Iris pigment epithelial cell (primary cell): ENCODE data around the gene YKT6.
"Not testable (repeated sequence)": the region's sequence is repeated elsewhere in the genome, so short reads cannot be mapped to it uniquely, and the experiment has no call there.

Experiments used
- DNase-seq: peaks from one replicate; pipeline ENCODE4 v3.0.0-alpha.2; 2011; ENCODE audit warnings: low read depth

YKT6 gene

GRCh38 chr7:44200699-44201461, at the start of gene YKT6:
Gene YKT6, plus strand, starts transcription at chr7:44200978. Its CDS starts 158 bp downstream, at chr7:44201136.
- peak; percentile 96 for DNase-seq

DNA sequence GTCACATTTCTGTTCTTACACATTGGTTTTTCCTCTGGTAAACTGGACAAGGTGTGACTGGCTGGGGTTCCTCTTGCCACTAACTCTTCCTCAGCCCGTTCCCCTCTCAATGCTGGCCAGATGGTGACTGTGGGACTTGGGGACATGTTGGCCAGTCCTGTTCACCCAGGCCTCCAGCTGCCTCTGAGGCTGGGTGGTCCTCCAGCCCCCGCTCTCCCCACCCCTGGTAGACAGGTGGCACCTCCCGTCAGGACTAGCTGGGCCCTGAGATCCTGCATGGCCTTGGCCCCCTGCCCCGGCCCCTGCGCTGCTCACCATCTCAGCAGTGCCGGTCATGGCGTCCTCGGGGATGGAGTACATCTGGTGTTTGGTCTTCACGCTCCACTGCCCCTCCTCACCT, 48.8 kb upstream of the YKT6 start:
- DNase-seq = no peak

DNA sequence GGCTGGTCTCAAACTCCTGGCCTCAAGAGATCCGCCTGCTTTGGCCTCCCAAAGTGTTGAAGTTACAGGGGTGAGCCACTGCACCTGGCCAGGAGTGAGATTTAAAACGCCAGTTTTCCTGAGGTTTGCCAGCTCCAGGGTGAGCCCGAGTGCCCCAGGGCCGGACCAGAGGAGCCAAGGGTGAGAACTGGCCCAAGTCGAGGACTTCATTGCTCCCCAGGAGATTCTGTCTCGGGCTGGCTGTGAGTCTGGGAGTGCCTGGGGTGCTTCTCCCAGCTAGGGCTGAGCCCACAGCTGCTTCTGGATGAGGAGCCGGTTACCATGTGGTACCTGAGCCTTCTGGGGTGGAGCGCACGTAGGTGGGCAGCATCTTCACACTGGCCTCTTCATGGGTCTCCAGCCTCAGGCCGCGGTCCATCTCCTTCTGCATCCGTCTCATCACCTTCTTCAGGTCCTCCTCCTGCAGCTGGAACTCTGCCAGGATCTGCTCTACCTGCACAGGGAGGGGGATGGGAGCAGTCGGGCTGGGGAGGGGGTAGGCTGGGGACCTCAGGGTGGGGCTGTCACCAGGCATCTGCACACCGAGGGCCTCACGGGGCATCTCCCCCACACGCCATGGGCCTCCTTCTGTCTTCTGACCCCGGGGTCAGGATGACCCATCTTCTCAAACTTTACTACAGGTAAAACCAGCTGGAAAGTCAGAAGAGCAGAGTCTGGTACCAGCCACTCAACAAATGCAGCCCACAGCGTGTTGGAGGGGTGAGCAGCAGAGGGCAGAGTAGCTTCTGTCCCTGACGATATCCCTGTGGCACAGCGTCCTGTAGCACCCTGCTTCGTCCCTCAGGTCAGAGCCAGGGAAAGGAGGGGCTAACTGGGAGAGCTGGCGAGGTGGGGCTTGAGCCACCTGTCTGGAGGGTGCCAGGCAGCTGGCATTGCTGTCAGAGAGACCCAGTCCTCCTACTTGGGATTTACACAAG, 47.5 kb upstream of the YKT6 start:
- no peak for DNase-seq

DNA sequence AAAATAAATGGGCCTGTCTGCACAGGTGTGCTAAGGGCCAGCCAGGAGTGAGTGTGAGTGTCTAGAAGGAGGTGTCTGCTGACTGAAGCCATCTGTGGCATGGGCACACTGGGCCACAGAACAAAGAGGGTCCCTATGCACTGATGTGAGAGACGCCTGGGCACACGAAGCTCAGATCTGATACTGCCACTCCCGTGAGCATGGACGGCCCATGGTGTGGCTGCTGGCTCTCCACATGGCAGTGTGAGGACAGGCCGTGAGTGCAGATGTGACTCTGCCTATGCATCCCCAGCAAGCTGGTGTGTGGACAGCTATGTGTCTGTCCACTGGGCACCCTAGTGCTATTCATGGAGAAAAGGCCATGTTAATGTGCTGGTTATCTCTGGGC, 46.8 kb upstream of the YKT6 start:
- DNase-seq = no peak

- DNase-seq = no peak
Measured at GRCh38 chr7:44154703-44155102, 46.1 kb upstream of the YKT6 start.

DNA sequence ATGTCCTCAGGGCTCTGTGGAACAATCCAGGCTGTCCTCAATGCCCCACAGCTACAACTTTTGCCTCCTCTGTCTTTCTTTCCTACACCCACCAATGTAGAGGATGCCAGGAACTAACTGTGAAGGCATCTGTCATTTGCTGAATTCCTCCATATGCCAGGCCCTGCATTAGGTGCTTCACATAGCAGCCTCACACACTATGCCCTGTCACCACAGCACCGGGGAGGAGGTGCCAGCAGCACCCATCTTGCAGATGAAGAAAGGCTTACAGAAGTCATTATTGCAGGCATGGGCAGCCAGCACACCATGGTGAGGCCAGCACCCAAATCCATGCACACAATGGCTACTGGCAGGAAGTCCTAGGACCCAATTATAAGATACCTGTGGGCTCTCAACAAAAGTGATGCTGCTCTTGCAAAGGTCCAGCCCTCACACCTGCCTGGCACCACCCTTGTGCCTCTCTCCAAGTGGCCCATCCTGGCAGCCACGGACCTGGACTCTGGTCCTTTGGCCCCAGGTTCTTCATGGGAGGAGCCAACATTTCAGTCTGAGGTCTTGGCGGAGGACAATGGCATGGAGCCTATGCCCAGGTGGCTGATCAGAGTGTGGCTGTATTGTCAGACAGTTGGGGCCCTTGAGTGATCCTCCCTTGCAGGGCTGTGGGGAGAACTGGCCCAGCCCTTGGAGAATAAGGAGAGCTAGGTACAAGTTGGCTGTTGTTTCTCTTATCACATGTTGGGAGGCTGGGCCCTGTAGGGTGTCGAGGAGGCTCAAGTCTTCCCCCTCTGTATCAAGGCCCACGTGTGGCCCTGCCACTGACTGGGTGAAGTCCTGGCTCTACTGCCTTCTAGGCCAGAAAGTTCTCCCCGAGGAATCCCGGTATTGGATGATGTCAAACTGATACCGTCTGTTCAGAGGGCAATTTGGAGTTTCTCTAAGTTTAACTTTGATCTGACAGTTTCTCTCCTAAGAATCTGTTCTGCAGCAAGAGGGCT, 45.3 kb upstream of the YKT6 start:
- DNase-seq = no peak

- no peak for DNase-seq
Measured at GRCh38 chr7:44156453-44157010, 44.2 kb upstream of the YKT6 start.

DNA sequence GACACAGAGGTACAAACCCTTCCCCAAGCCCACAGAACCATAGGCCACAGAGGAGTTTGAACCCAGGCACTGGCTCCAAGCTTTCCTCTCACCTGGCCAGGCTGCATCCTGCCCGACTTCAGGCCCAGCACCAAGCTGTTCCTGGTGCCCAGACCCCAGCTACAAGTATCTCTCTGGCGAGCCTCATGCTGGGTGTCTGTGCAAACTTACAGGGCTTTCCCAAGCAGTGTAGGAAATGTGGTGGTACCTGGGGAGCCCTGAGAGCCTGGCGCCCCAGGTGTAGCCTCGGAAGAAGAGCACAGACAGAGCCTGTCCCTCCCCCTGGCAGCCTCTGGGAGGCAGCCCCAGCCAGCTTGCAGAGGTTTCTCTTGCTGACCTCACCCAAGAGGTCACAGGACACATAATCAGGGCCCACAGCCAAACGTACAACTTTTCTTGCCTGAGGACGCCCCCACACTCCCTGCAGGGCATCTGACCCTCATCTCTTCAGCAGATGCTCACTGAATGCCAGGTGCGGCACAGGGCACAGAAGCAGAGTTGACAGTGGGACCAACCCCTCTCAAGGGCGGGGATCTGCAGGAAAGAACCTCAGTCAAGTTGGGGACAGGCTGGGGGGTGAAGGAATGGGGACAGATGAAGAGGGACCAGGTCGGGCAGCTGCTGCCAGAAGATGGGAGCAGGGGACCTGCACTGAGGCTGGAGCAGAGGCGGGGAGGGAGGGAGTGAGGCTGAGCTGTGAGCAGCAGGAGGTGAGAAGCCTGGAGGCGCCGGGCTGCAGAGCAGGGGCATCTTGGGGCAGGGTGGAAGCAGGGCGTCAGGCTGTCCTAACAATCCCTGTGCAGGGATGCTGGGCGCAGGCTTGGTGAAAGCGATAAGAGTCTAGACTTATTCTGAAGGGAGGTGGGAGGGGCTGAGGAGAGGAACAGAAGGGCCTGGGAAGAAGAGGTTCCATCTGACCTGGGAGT, 43.4 kb upstream of the YKT6 start:
- no peak for DNase-seq

DNA sequence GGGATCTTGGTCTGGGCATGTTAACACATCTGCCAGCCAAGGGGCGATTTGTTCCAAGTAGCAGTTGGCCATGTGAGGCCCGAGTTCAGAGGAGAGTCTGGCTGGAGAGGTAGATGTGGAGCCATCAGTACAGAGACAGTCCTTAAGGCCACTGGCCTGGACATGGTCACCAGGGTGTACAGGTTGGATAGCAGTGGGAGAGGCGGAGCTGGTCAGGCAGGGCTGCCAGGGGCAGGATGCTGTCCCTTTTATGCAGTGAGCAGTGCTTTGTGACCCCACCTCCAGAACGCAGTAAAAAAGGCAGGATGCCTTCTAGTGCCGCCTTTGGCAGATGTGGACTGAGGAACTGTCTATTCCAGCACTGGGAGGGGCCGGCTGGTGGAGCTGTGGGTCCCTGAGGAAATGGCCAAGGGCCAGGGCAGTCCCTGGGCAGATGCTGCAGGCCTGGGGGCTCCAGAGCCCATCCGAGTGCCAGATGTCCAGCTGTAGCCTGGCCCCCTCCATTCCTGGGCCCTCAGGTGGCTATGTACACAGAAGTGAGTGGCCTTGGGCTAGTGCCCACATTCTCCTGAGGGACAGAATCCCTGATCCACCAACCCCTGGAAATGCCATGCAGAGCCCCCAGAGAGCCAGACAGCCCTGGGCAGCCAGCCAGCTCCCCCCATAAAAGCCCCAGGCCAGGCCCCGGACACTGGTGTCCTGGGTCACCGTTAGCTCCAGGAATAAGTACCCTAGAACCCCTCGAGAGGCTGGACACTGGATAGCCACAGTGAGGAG, 42.5 kb upstream of the YKT6 start:
- no peak for DNase-seq

GRCh38 chr7:44158873-44159631, 41.7 kb upstream of the YKT6 start:
- DNase-seq = no peak

DNA sequence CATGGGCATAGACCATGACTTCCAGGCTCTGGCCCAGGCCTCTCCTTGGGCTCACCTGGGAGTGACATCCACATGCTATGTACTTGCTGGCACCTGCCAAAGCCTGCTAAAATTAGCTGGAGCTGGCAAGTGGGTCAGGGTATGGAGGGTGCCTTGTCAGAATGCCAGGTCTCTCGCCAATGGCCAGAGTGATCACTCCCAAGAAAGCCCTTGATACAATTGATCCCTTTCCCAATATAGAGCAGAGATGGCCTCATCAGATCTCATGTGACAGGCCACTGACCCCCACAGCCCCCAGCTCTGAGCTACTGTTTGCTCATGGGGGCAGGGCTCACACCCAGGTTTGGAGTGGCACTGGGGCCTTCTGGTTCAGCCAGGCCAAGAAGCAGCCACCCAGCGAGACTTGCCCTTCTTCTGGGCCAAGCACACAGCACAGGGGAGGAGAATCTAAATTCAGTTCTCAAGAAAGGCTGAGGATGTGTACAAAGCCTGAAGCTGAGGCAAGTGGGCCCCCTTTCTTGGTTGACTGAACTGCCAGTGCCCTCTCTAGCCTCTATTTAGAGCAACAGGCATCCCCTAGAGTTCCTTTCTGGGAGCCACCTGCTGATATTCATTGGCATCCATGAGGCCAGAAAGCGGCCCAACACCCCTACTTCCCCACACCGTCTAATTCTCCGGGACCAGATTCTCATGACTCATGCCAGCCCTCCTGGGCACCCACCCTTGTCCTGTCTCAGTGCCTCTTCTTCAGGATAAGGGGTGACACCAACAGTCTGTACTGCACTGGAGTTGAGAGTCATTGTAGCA, 40.8 kb upstream of the YKT6 start:
- no peak for DNase-seq

DNA sequence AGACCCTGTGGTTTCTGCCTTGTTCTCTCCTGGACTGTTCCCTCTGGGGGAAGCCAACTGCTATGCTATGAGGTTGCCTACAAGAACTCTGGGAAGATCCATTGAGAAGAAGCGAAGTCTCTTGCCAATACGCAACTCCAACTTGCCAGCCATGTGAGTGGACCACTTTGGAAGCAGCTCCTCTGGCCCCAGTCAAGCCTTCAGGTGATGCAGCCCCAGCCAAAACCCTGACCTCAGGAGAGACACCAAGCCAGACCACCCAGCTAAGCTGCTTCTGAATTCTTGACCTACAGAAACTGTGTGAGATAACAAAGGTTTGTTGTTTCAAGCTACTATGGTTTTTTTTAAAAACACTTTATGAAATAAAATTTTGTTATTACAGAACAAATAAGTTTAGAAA, 39.4 kb upstream of the YKT6 start:
- DNase-seq = no peak

- no peak for DNase-seq
Measured at GRCh38 chr7:44162179-44162578, 38.6 kb upstream of the YKT6 start.

GRCh38 chr7:44162785-44163395, 37.9 kb upstream of the YKT6 start:
- DNase-seq = no peak

- DNase-seq = peak; percentile 79
Measured at GRCh38 chr7:44163591-44163990, 37.2 kb upstream of the YKT6 start.

DNA sequence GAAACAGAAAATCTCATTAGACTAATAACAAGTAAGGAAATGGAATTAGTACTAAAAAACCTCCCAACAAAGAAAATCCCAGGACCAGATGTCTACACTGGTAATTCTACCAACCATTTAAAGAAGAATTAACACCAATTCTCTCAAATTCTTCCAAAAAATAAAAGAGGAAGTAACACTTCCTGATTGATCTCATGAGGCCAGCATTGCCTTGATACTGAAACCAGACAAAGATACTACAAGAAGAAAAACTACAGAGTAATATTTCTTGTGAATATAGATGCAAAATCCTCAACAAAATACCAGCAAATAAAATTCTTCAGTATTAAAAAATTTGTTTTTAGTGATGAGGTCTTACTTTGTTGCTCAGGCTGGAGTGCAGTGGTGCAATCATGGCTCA, 32.9 kb upstream of the YKT6 start:
- no peak for DNase-seq

DNA sequence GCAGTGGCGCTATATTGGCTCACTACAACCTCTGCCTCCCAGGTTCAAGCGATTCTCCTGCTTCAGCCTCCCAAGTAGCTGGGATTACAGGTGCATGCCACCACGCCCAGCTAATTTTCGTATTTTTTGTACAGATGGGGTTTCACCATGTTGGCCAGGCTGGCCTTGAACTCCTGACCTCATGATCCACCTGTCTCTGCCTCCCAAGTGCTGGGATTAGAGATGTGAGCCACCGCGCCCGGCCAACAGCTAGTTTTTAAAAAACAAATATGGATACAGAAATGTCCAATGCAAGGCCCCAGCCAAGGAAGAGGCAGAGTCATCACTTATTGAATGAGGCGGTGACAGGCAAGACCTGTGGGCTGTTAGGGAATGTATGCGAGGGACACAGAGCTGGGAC, 28.9 kb upstream of the YKT6 start:
- DNase-seq = not testable (repeated sequence)

DNA sequence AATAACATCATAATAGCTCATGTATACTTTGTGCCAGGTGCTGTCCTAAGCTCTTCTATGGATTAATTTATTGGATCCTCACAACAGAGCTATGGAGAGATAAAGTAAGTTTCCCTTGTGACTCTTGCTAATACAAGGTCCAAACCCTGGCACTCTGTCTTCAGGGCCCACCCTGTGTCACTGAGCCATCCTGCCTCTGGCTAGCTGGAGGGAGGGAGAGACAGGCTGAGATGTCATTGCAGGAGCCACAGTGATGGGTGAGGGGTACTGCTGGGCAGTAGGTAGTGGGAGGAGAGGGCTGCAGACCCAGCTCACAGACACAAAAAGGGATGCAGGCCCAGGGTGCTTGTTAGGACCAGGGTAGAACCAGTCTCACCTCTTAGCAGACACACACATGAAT, 28.4 kb upstream of the YKT6 start:
- DNase-seq = no peak
